ENCODE data around the gene FBXL12. TPM values are rescaled to one million over a fixed set of nuclear protein-coding genes. Genes with fewer than 3 reads are reported as not detected.
A peak's percentile ranks its signal among the peaks of the same experiment; 100 is the strongest.
"Not testable (repeated sequence)": the region's sequence is repeated elsewhere in the genome, so short reads cannot be mapped to it uniquely, and the experiment has no call there.

The FBXL12 gene
- total RNA-seq, 2 experiments from 2014 or later, result 20.9 to 25.6 TPM

GRCh38 chr19:9785367-9786331 is 33.2 kb downstream of the FBXL12 start:
- Mint-ChIP-seq H3K27ac (peak overlapping the region; percentile 98), H3K4me1 (peaks cover 34% of the 10 kb centered on the region), H3K27me3 (no peaks in the 10 kb centered on the region), H3K36me3 (ENCODE audit: low read depth) (no peaks in the 10 kb centered on the region), H3K9me3 (peaks cover 2% of the 10 kb centered on the region), H3K4me3 (peak overlapping the region; percentile 81)
- ChIA-PET CTCF (no interaction called here), POLR2A (no interaction called here)
- peak; percentile 99 for DNase-seq

DNA sequence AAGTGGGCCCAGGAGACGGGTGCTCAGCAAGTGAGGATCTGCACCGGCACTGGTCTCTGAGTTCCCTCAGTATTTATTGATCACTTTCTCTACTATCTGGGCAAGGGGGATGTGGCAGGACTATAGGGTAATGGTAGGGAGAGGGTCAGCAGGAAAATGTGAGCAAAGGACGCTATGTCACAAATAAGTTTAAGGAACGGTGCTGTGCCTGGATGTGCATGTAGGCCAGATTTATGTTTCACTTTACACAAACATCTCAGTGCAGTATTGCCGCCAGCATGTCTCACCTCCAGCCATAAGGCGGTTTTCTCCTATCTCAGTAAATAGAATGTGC is 34.7 kb downstream of the FBXL12 start:
- POLR2A ChIA-PET; H3K9me3 Mint-ChIP-seq; DNase-seq; H3K36me3 Mint-ChIP-seq (ENCODE audit: low read depth); CTCF ChIA-PET; H3K27me3 Mint-ChIP-seq: not testable (repeated sequence)
- Mint-ChIP-seq H3K4me3 (peak overlapping the region; percentile 12), H3K4me1 (peaks cover 28% of the 10 kb centered on the region), H3K27ac (peak overlapping the region; percentile 98)

DNA sequence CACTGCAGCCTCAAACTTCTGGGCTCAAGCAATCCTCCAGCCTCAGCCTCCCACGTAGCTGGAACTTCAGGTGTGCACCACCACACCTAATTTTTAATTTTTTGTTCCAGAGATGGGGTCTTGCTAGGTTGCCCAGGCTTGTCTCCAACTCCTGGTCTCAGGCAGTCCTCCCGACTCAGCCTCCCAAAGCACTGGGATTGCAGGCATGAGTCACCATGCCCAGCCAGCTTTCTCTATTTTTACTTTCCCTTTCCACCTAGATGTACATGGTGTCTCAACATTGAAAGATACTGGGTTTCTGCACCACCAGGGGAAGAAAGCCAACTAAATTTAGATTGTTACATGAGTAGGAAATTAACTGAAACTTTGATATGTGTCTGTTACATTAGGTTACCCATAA is 36.5 kb downstream of the FBXL12 start:
- DNase-seq, result no peak
- Mint-ChIP-seq H3K27ac (no peak overlapping the region), H3K4me1 (peaks cover 28% of the 10 kb centered on the region), H3K36me3 (ENCODE audit: low read depth) (no peaks in the 10 kb centered on the region), H3K27me3 (no peaks in the 10 kb centered on the region), H3K4me3 (no peak overlapping the region), H3K9me3 (peaks cover 8% of the 10 kb centered on the region)
- POLR2A ChIA-PET, result no interaction called here
- CTCF ChIA-PET, result interaction anchor here (1.0 to 1.3 kb wide), 2 partner anchors 209 to 347 kb away, joined by 3 read pairs; partner anchors contain the start of gene ZNF266

DNA sequence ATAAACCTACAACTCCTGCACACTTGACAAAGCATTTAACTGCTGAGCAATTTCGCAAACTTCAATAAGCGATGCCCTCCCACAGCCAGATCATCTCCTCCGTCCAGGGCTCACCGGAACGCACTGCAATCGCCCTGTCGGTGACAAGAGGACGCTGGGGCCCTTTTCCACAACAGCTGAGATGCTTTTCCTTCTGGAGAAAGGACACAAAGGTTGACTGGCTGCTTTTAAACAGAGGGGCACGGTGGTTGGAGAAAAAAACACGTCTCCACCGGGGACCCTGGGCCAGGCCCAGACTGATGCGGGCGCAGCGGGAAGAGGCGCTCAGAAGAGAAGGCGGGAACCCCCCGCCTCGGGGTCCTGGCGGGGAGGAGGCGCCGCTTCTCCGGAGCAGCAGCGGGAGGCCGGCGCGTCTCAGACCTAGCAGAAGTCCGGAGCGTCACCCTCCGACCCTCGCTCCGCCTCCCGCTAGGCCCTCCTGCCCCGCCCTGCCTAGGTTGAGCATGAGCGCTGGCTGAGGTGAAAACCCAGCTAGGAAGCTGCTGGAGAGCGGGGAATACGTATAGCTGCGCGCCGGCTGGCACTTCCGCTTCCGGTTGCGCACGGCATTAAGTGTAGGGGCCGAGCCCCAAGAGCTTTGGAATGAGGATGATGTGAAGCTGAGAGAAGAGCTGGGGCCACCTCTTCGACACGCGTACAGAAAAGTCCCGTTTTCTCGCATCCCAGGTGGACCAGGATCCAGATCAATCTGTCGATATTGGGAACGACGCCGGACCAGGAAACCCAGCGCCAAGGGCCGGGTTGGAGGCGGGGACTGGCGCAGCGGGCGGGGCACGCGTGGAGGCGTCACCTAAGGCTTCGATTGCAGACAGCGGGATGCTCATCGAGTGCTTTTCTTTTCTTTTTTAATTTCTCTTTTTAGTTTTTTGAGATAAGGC is 50.4 kb downstream of the FBXL12 start, which contains the start of gene ZNF846:
ZNF846 (minus strand) TSS at position 564 of the 938 bp plus-strand sequence. CDS start 3,788 bp downstream, outside the sequence.
- ChIA-PET CTCF (interaction anchor here (0.6 to 1.8 kb wide), 5 partner anchors 9 to 437 kb away, joined by 3 to 5 read pairs (median 3); no protein-coding TSS in a partner anchor), POLR2A (interaction anchor here (1.1 kb wide), 1 partner anchor 51 kb away, joined by 4 read pairs; the partner anchor contains the start of gene FBXL12)
- H3K27ac Mint-ChIP-seq, result peak within 1 kb of the TSS; percentile 95
- peak; percentile 95 for DNase-seq
- H3K27me3 Mint-ChIP-seq, result no peaks in the 10 kb centered on the region
- peaks cover 12% of the 10 kb centered on the region for H3K4me1 Mint-ChIP-seq
- H3K4me3 Mint-ChIP-seq, result peak within 1 kb of the TSS; percentile 85
- H3K9me3 Mint-ChIP-seq, result peaks cover 20% of the 10 kb centered on the region
- peaks cover 24% of the 10 kb centered on the region for H3K36me3 Mint-ChIP-seq (ENCODE audit: low read depth)

Other genes starting within 250 kb of the FBXL12 start
- gene ZNF121, start 234.6 kb downstream of the FBXL12 start, total RNA-seq, result 10 to 100 TPM; 52.0 to 52.2 TPM
- 10 to 100 TPM; 24.4 to 25.8 TPM for gene ZNF561, start 197.8 kb downstream of the FBXL12 start, total RNA-seq
- gene ZNF562, start 144.0 kb downstream of the FBXL12 start, total RNA-seq, result 10 to 100 TPM; 18.1 to 19.7 TPM
- 1 to 10 TPM; 6.9 to 8.2 TPM for gene ZNF846, start 50.3 kb downstream of the FBXL12 start, total RNA-seq
- 100 to 1,000 TPM; 313 to 349 TPM for gene UBL5, start 8.8 kb upstream of the FBXL12 start, total RNA-seq
- 10 to 100 TPM; 87.1 to 92.5 TPM for gene PIN1, start 16.2 kb upstream of the FBXL12 start, total RNA-seq
- 10 to 100 TPM; 11.3 to 12.5 TPM for gene OLFM2, start 117.4 kb upstream of the FBXL12 start, total RNA-seq
- under 1 TPM; 0.40 to 0.57 TPM for gene COL5A3, start 191.4 kb upstream of the FBXL12 start, total RNA-seq
- gene RDH8, start 194.4 kb upstream of the FBXL12 start, total RNA-seq, result not detected

Data from activated CD4-positive, alpha-beta T cell treated with anti-CD3 and anti-CD28 coated beads, Interleukin-2, amount 10 ng/mL, durations not matched to agents 7 days and 5 days (primary cell).